ENCODE data around the gene ZNF846.
"Not testable (repeated sequence)": the region's sequence is repeated elsewhere in the genome, so short reads cannot be mapped to it uniquely, and the experiment has no call there.

The ZNF846 gene

GRCh38 chr19:9793071-9793591 is 24.6 kb upstream of the ZNF846 start:
- peaks cover 0 to 1% of the 10 kb centered on the region in 2 donors for H3K9me3 ChIP-seq (ENCODE audit: control insufficient read depth in 2 of 2, low read length in 2 of 2)
- H3K27ac ChIP-seq (ENCODE audit: low read depth in 2 of 2, low read length in 2 of 2) = peak overlapping the region; percentile 94 to 95
- H3K36me3 ChIP-seq (ENCODE audit: control insufficient read depth in 2 of 2, insufficient read depth in 2 of 2, low read length in 2 of 2) = no peaks in the 10 kb centered on the region
- no peaks in the 10 kb centered on the region for H3K27me3 ChIP-seq (ENCODE audit: control insufficient read depth in 2 of 2, insufficient read depth in 2 of 2, low read length in 2 of 2)
- H3K4me3 ChIP-seq (ENCODE audit: low read length in 2 of 2) = peak overlapping the region; percentile 81 to 83
- peaks cover 4% of the 10 kb centered on the region in 2 donors for H3K4me1 ChIP-seq (ENCODE audit: control insufficient read depth in 2 of 2, insufficient read depth in 2 of 2, low read length in 2 of 2)
- peak overlapping the region; percentile 75 to 88 for H3K9ac ChIP-seq (ENCODE audit: low read depth in 1 of 2, low read length in 2 of 2)

- peak overlapping the region; percentile 81 to 83 for H3K4me3 ChIP-seq (ENCODE audit: low read length in 2 of 2)
- peaks cover 0 to 1% of the 10 kb centered on the region in 2 donors for H3K9me3 ChIP-seq (ENCODE audit: control insufficient read depth in 2 of 2, low read length in 2 of 2)
- H3K27ac ChIP-seq (ENCODE audit: low read depth in 2 of 2, low read length in 2 of 2) = peak overlapping the region; percentile 94 to 95
- peak overlapping the region; percentile 75 to 88 for H3K9ac ChIP-seq (ENCODE audit: low read depth in 1 of 2, low read length in 2 of 2)
- H3K27me3 ChIP-seq (ENCODE audit: control insufficient read depth in 2 of 2, insufficient read depth in 2 of 2, low read length in 2 of 2) = no peaks in the 10 kb centered on the region
- H3K36me3 ChIP-seq (ENCODE audit: control insufficient read depth in 2 of 2, insufficient read depth in 2 of 2, low read length in 2 of 2) = no peaks in the 10 kb centered on the region
- peaks cover 4% of the 10 kb centered on the region in 2 donors for H3K4me1 ChIP-seq (ENCODE audit: control insufficient read depth in 2 of 2, insufficient read depth in 2 of 2, low read length in 2 of 2)
Measured at GRCh38 chr19:9792206-9793070, 23.9 kb upstream of the ZNF846 start.

- no peaks in the 10 kb centered on the region for H3K27me3 ChIP-seq (ENCODE audit: control insufficient read depth in 2 of 2, insufficient read depth in 2 of 2, low read length in 2 of 2)
- H3K4me1 ChIP-seq (ENCODE audit: control insufficient read depth in 2 of 2, insufficient read depth in 2 of 2, low read length in 2 of 2) = peaks cover 4% of the 10 kb centered on the region in 2 donors
- peaks cover 0 to 1% of the 10 kb centered on the region in 2 donors for H3K9me3 ChIP-seq (ENCODE audit: control insufficient read depth in 2 of 2, low read length in 2 of 2)
- H3K36me3 ChIP-seq (ENCODE audit: control insufficient read depth in 2 of 2, insufficient read depth in 2 of 2, low read length in 2 of 2) = no peaks in the 10 kb centered on the region
- H3K4me3 ChIP-seq (ENCODE audit: low read length in 2 of 2) = peak overlapping the region; percentile 71 to 75
- peak overlapping the region; percentile 94 to 95 for H3K27ac ChIP-seq (ENCODE audit: low read depth in 2 of 2, low read length in 2 of 2)
- H3K9ac ChIP-seq (ENCODE audit: low read depth in 1 of 2, low read length in 2 of 2) = peak overlapping the region; percentile 24 to 65
Measured at GRCh38 chr19:9791552-9792205, 23.1 kb upstream of the ZNF846 start.

- H3K4me1 ChIP-seq (ENCODE audit: control insufficient read depth in 2 of 2, insufficient read depth in 2 of 2, low read length in 2 of 2); H3K9me3 ChIP-seq (ENCODE audit: control insufficient read depth in 2 of 2, low read length in 2 of 2); H3K27me3 ChIP-seq (ENCODE audit: control insufficient read depth in 2 of 2, insufficient read depth in 2 of 2, low read length in 2 of 2); H3K36me3 ChIP-seq (ENCODE audit: control insufficient read depth in 2 of 2, insufficient read depth in 2 of 2, low read length in 2 of 2): not testable (repeated sequence)
- H3K4me3 ChIP-seq (ENCODE audit: low read length in 2 of 2) = peak overlapping the region in 1 of 2 donors; percentile 75
- H3K9ac ChIP-seq (ENCODE audit: low read depth in 1 of 2, low read length in 2 of 2) = peak overlapping the region in 1 of 2 donors; percentile 33
- peak overlapping the region in 1 of 2 donors; percentile 86 for H3K27ac ChIP-seq (ENCODE audit: low read depth in 2 of 2, low read length in 2 of 2)
Measured at GRCh38 chr19:9791073-9791367, 22.5 kb upstream of the ZNF846 start.

GRCh38 chr19:9789579-9789978 is 21.0 kb upstream of the ZNF846 start:
- H3K27me3 ChIP-seq (ENCODE audit: control insufficient read depth in 2 of 2, insufficient read depth in 2 of 2, low read length in 2 of 2); H3K4me3 ChIP-seq (ENCODE audit: low read length in 2 of 2): not testable (repeated sequence)

GRCh38 chr19:9789066-9789465 is 20.5 kb upstream of the ZNF846 start:
- Histone ChIP-seq H3K4me1 (ENCODE audit: control insufficient read depth in 2 of 2, insufficient read depth in 2 of 2, low read length in 2 of 2) (peaks cover 6 to 9% of the 10 kb centered on the region in 2 donors), H3K36me3 (ENCODE audit: control insufficient read depth in 2 of 2, insufficient read depth in 2 of 2, low read length in 2 of 2) (no peaks in the 10 kb centered on the region), H3K27ac (ENCODE audit: low read depth in 2 of 2, low read length in 2 of 2) (no peak overlapping the region), H3K9me3 (ENCODE audit: control insufficient read depth in 2 of 2, low read length in 2 of 2) (no peaks in the 10 kb centered on the region), H3K27me3 (ENCODE audit: control insufficient read depth in 2 of 2, insufficient read depth in 2 of 2, low read length in 2 of 2) (no peaks in the 10 kb centered on the region), H3K9ac (ENCODE audit: low read depth in 1 of 2, low read length in 2 of 2) (no peak overlapping the region), H3K4me3 (ENCODE audit: low read length in 2 of 2) (no peak overlapping the region)

More at GRCh38 chr19:9789579-9789978, 21.0 kb upstream of the ZNF846 start:
- not testable (repeated sequence) for H3K36me3 ChIP-seq (ENCODE audit: control insufficient read depth in 2 of 2, insufficient read depth in 2 of 2, low read length in 2 of 2); H3K9ac ChIP-seq (ENCODE audit: low read depth in 1 of 2, low read length in 2 of 2); H3K27ac ChIP-seq (ENCODE audit: low read depth in 2 of 2, low read length in 2 of 2); H3K4me1 ChIP-seq (ENCODE audit: control insufficient read depth in 2 of 2, insufficient read depth in 2 of 2, low read length in 2 of 2); H3K9me3 ChIP-seq (ENCODE audit: control insufficient read depth in 2 of 2, low read length in 2 of 2)

- not testable (repeated sequence) for H3K27ac ChIP-seq (ENCODE audit: low read depth in 2 of 2, low read length in 2 of 2); H3K27me3 ChIP-seq (ENCODE audit: control insufficient read depth in 2 of 2, insufficient read depth in 2 of 2, low read length in 2 of 2); H3K4me3 ChIP-seq (ENCODE audit: low read length in 2 of 2); H3K36me3 ChIP-seq (ENCODE audit: control insufficient read depth in 2 of 2, insufficient read depth in 2 of 2, low read length in 2 of 2); H3K9ac ChIP-seq (ENCODE audit: low read depth in 1 of 2, low read length in 2 of 2); H3K9me3 ChIP-seq (ENCODE audit: control insufficient read depth in 2 of 2, low read length in 2 of 2)
- peaks cover 7 to 14% of the 10 kb centered on the region in 2 donors for H3K4me1 ChIP-seq (ENCODE audit: control insufficient read depth in 2 of 2, insufficient read depth in 2 of 2, low read length in 2 of 2)
Measured at GRCh38 chr19:9788604-9789003, 20.1 kb upstream of the ZNF846 start.

- Histone ChIP-seq H3K4me3 (ENCODE audit: low read length in 2 of 2) (no peak overlapping the region), H3K36me3 (ENCODE audit: control insufficient read depth in 2 of 2, insufficient read depth in 2 of 2, low read length in 2 of 2) (no peaks in the 10 kb centered on the region), H3K9ac (ENCODE audit: low read depth in 1 of 2, low read length in 2 of 2) (no peak overlapping the region), H3K9me3 (ENCODE audit: control insufficient read depth in 2 of 2, low read length in 2 of 2) (no peaks in the 10 kb centered on the region), H3K4me1 (ENCODE audit: control insufficient read depth in 2 of 2, insufficient read depth in 2 of 2, low read length in 2 of 2) (peaks cover 6 to 15% of the 10 kb centered on the region in 2 donors), H3K27me3 (ENCODE audit: control insufficient read depth in 2 of 2, insufficient read depth in 2 of 2, low read length in 2 of 2) (no peaks in the 10 kb centered on the region), H3K27ac (ENCODE audit: low read depth in 2 of 2, low read length in 2 of 2) (peak overlapping the region; percentile 99)
Measured at GRCh38 chr19:9786819-9787218, 18.3 kb upstream of the ZNF846 start.

GRCh38 chr19:9786342-9786741 is 17.8 kb upstream of the ZNF846 start:
- H3K4me3 ChIP-seq (ENCODE audit: low read length in 2 of 2) = peak overlapping the region; percentile 73 to 76
- peak overlapping the region; percentile 99 for H3K27ac ChIP-seq (ENCODE audit: low read depth in 2 of 2, low read length in 2 of 2)
- H3K27me3 ChIP-seq (ENCODE audit: control insufficient read depth in 2 of 2, insufficient read depth in 2 of 2, low read length in 2 of 2) = no peaks in the 10 kb centered on the region
- peak overlapping the region; percentile 65 to 90 for H3K9ac ChIP-seq (ENCODE audit: low read depth in 1 of 2, low read length in 2 of 2)
- H3K9me3 ChIP-seq (ENCODE audit: control insufficient read depth in 2 of 2, low read length in 2 of 2) = no peaks in the 10 kb centered on the region
- H3K36me3 ChIP-seq (ENCODE audit: control insufficient read depth in 2 of 2, insufficient read depth in 2 of 2, low read length in 2 of 2) = no peaks in the 10 kb centered on the region
- H3K4me1 ChIP-seq (ENCODE audit: control insufficient read depth in 2 of 2, insufficient read depth in 2 of 2, low read length in 2 of 2) = peaks cover 6 to 15% of the 10 kb centered on the region in 2 donors
